CD14-positive monocyte (primary cell): Measurements from ENCODE around the gene CDK3. TPM values are rescaled to one million over a fixed set of nuclear protein-coding genes. Genes with fewer than 3 reads are reported as not detected.

Experiments
- DNase-seq, 3 donors: peaks; one replicate each; pipeline ENCODE4 v3.0.0-alpha.2; 2011 to 2022
- H2AFZ ChIP-seq: 2 replicates; pipeline ENCODE4 v1.6.0; 2012; ENCODE audit warnings: mild to moderate bottlenecking, low read depth, low read length, inconsistent platforms; ENCODE audit not compliant: insufficient read depth, poor library complexity, severe bottlenecking
- H3K27ac ChIP-seq, 2 donors: 1 replicate in 1 of 2; 2 replicates in 1 of 2; pipeline ENCODE4 v1.5.1; 2012 to 2013; ENCODE audit warnings: low read length in 2 of 2, control low read depth in 1 of 2, inconsistent platforms in 1 of 2, low read depth in 1 of 2, mild to moderate bottlenecking in 1 of 2
- H3K27me3 ChIP-seq, 2 donors: one replicate each; pipeline versions ENCODE4 v1.6.0 to v1.6.1; 2011 to 2013; ENCODE audit warnings: low read length in 2 of 2; ENCODE audit not compliant: control insufficient read depth in 2 of 2, insufficient read depth in 2 of 2
- H3K36me3 ChIP-seq, 2 donors: replicated peaks in 1 of 2; 1 replicate in 1 of 2; 2 replicates in 1 of 2; pipeline versions ENCODE4 v1.5.1 to v1.6.1; 2012 to 2013; ENCODE audit warnings: low read length in 2 of 2, control low read depth in 1 of 2, inconsistent platforms in 1 of 2, mild to moderate bottlenecking in 1 of 2; ENCODE audit not compliant: insufficient read depth in 2 of 2, control insufficient read depth in 1 of 2
- H3K4me1 ChIP-seq, 2 donors: 1 replicate in 1 of 2; 2 replicates in 1 of 2; pipeline versions ENCODE4 v1.5.1 to v1.6.1; 2012 to 2013; ENCODE audit warnings: low read length in 2 of 2, control low read depth in 1 of 2, inconsistent platforms in 1 of 2, mild to moderate bottlenecking in 1 of 2, moderate library complexity in 1 of 2; ENCODE audit not compliant: insufficient read depth in 2 of 2, control insufficient read depth in 1 of 2
- H3K4me2 ChIP-seq: replicated peaks from 2 replicates; pipeline ENCODE3; 2012; ENCODE audit warnings: low read length, moderate library complexity, mild to moderate bottlenecking; ENCODE audit not compliant: poor library complexity, severe bottlenecking; ENCODE audit errors: extremely low read depth
- H3K4me3 ChIP-seq, 3 experiments: fragments of 200-600 bp in 1 of 3; sonication (generic) in 1 of 3; replicated peaks in 1 of 3; 1 replicate in 2 of 3; 2 replicates in 1 of 3; pipeline ENCODE4 v1.5.1; 2011 to 2013; ENCODE audit warnings: low read length in 3 of 3, mild to moderate bottlenecking in 3 of 3, control low read depth in 2 of 3, low read depth in 2 of 3, inconsistent platforms in 1 of 3, moderate library complexity in 1 of 3
- H3K79me2 ChIP-seq: 2 replicates; pipeline ENCODE4 v1.6.0; 2012; ENCODE audit warnings: mild to moderate bottlenecking, control low read depth, inconsistent platforms, low read length, moderate library complexity; ENCODE audit not compliant: insufficient read depth
- H3K9ac ChIP-seq: 2 replicates; pipeline ENCODE4 v1.6.0; 2017; ENCODE audit warnings: low read length, mild to moderate bottlenecking; ENCODE audit not compliant: insufficient read depth, poor library complexity, severe bottlenecking
- H3K9me3 ChIP-seq, 2 donors: replicated peaks in 1 of 2; 1 replicate in 1 of 2; 2 replicates in 1 of 2; pipeline versions ENCODE4 v1.5.1 to v1.6.1; 2012 to 2013; ENCODE audit warnings: low read length in 2 of 2, control low read depth in 1 of 2; ENCODE audit not compliant: control insufficient read depth in 1 of 2, insufficient read depth in 1 of 2
- H4K20me1 ChIP-seq: 2 replicates; pipeline ENCODE4 v1.6.0; 2012; ENCODE audit warnings: mild to moderate bottlenecking, low read length, control low read depth, moderate library complexity; ENCODE audit not compliant: insufficient read depth
- H3K27ac Mint-ChIP-seq, 7 donors: one replicate each; pipeline ENCODE4 v1.8.0; 2020; ENCODE audit warnings: mild to moderate bottlenecking in 7 of 7, mixed read lengths in 7 of 7, moderate library complexity in 6 of 7, inconsistent platforms in 2 of 7
- H3K27me3 Mint-ChIP-seq, 3 donors: one replicate each; pipeline ENCODE4 v1.8.0; 2021 to 2022; ENCODE audit warnings: low read depth in 3 of 3, mild to moderate bottlenecking in 3 of 3, mixed read lengths in 3 of 3, moderate library complexity in 3 of 3, inconsistent platforms in 1 of 3
- H3K36me3 Mint-ChIP-seq, 2 donors: one replicate each; pipeline ENCODE4 v1.8.0; 2020; ENCODE audit warnings: mixed read lengths in 2 of 2, inconsistent platforms in 1 of 2, mild to moderate bottlenecking in 1 of 2
- H3K4me1 Mint-ChIP-seq: one replicate; pipeline ENCODE4 v1.8.0; 2020; ENCODE audit warnings: mild to moderate bottlenecking, mixed read lengths
- H3K4me3 Mint-ChIP-seq, 2 donors: one replicate each; pipeline ENCODE4 v1.8.0; 2020; ENCODE audit warnings: mild to moderate bottlenecking in 2 of 2, mixed read lengths in 2 of 2, moderate library complexity in 1 of 2
- H3K9me3 Mint-ChIP-seq, 7 donors: one replicate each; pipeline ENCODE4 v1.8.0; 2020 to 2022; ENCODE audit warnings: mixed read lengths in 7 of 7, mild to moderate bottlenecking in 6 of 7, moderate library complexity in 6 of 7, inconsistent platforms in 2 of 7
- CTCF ChIP-seq: fragments of 200-600 bp; IDR thresholded peaks from one replicate; pipeline ENCODE4 v1.8.0; 2022; ENCODE audit warnings: antibody characterized with exemption, mild to moderate bottlenecking
- whole genome bisulfite sequencing: methylation state at CpG from one replicate; pipeline ENCODE4 v1.1.5; 2013; ENCODE audit warnings: missing lambda C conversion rate; ENCODE audit not compliant: insufficient coverage; 5-methylcytosine and 5-hydroxymethylcytosine counted together
- intact Hi-C, 2 donors: fragments of 100-400 bp; cut with micrococcal nuclease; formaldehyde crosslinking; loops; one replicate each; pipeline versions ENCODE4 v1.15.0 to v1.15.1; 2023
- polyA plus RNA-seq, 3 donors: library from polyadenylated mRNA; depleted of rRNA in 1 of 3; unstranded in 2 of 3; stranded (reverse) in 1 of 3; fragments of 300-500 nt in 2 of 3; fragments of >200 nt in 1 of 3; fragmentation: Illumina TruSeq in 2 of 3; gene quantifications; 1 replicate in 2 of 3; 2 replicates in 1 of 3; pipeline ENCODE4 v1.2.3, GENCODE V29; 2012 to 2021

Gene CDK3
- polyA plus RNA-seq, 3 donors = 25.5 TPM; not detected in 2

DNA sequence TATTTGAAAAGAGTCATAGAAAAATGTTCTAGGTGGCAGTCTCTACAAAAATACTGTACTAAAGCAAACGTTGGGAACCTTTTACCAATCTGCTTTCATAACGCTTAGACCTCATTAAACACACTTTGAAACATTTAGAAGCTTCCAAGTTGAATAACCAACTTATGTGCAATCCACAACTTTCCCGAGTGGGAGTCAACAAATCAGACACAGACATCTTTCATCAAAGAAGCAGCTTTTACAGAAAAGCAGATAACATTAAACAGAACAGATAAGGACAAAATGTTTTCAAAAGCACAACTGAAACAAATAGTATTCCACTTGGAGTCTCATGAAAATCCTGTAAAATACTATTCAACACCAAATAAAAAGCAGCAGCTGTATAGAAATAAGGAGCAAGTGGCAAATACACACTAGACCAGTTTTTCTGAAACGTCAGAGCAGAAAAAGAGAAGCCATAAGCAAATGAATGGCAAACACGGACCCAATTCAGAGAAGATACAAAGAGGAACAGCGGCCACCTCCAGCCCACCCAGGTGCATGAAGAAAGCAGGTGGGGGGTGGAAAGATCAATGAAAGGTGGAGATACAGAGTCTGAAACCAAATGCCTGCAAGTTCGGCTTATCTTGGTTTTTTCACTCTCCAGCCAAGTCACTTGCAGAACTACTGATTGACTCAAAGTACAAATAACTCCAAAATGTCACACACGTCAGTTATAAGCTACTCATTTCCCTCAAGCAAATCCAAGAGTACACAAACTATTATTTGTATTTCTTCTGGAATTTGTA is 41.4 kb upstream of the CDK3 start:
- Mint-ChIP-seq H3K36me3 (peaks cover 44 to 60% of the 10 kb centered on the region in 2 donors), H3K4me1 (peaks cover 11% of the 10 kb centered on the region), H3K27ac (no peak overlapping the region), H3K27me3 (no peaks in the 10 kb centered on the region), H3K4me3 (no peak overlapping the region), H3K9me3 (no peaks in the 10 kb centered on the region)
- H3K9me3 ChIP-seq = no peaks in the 10 kb centered on the region
- no peaks in the 10 kb centered on the region for H3K27me3 ChIP-seq
- 100% methylated on average over 4 of the region's 8 CpGs for WGBS
- H3K27ac ChIP-seq = no peak overlapping the region
- no peak for DNase-seq
- no peak for TF ChIP-seq CTCF
- peaks cover 47 to 65% of the 10 kb centered on the region in 2 donors for H3K36me3 ChIP-seq
- H2AFZ ChIP-seq = no peak overlapping the region
- peaks cover 8 to 11% of the 10 kb centered on the region in 2 donors for H3K4me1 ChIP-seq
- H3K79me2 ChIP-seq = peaks cover 51% of the 10 kb centered on the region
- peaks cover 48% of the 10 kb centered on the region for H4K20me1 ChIP-seq
- H3K9ac ChIP-seq = no peak overlapping the region
- H3K4me2 ChIP-seq = no peak overlapping the region
- no peak overlapping the region for H3K4me3 ChIP-seq
- intact Hi-C loops = no loop called here

DNA sequence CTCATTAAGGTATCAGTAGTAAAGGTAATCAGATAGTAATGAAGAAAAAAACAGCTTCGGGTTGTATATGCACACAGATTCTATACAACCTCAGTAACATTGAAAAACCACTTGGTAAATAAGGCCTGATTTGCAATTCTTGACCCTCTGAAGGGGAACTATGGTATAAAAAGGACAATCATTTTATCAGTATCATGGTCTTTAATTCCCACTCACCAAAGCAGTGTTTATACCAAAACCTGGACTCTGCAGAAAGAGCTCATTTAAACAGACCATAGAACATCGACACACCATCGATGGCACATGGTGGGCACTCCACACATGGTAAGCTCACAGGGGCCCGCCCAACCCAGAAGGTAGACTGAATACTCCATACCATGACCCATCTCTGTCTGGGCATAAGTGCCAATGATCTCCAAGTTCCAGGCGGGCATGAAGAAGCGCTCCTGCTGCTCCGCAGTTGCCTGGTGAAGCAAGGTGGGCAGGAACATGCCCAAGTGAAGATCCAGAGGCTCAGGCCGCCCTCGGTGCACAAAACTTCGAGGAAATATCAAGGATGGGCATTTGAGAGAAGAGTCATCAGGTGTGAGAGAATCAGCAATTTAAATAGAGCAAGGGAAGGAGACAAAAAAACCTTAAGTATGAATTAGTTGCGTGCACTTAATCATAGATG is 40.7 kb upstream of the CDK3 start:
- no peak overlapping the region for H3K4me3 Mint-ChIP-seq
- H3K9me3 Mint-ChIP-seq = no peaks in the 10 kb centered on the region
- Histone ChIP-seq H3K4me2 (no peak overlapping the region), H3K4me1 (peaks cover 8 to 14% of the 10 kb centered on the region in 2 donors), H2AFZ (no peak overlapping the region), H3K36me3 (peaks cover 42 to 58% of the 10 kb centered on the region in 2 donors), H4K20me1 (peaks cover 56% of the 10 kb centered on the region), H3K27me3 (no peaks in the 10 kb centered on the region), H3K9ac (no peak overlapping the region), H3K79me2 (peaks cover 58% of the 10 kb centered on the region), H3K27ac (no peak overlapping the region), H3K9me3 (no peaks in the 10 kb centered on the region), H3K4me3 (no peak overlapping the region)
- H3K27ac Mint-ChIP-seq = peak overlapping the region in 1 of 7 donors; percentile 54
- TF ChIP-seq CTCF = no peak
- peaks cover 17% of the 10 kb centered on the region for H3K4me1 Mint-ChIP-seq
- WGBS = 97% methylated on average over 3 of the region's 11 CpGs
- intact Hi-C loops = no loop called here
- no peak for DNase-seq
- H3K27me3 Mint-ChIP-seq = no peaks in the 10 kb centered on the region
- peaks cover 45 to 56% of the 10 kb centered on the region in 2 donors for H3K36me3 Mint-ChIP-seq
